H1 (cell line): Measurements from ENCODE around the gene MBD3. TPM values are rescaled to one million over a fixed set of nuclear protein-coding genes. Genes with fewer than 3 reads are reported as not detected.
A peak's percentile ranks its signal among the peaks of the same experiment; 100 is the strongest.

Source experiments
- ATF2 ChIP-seq: IDR thresholded peaks from 2 replicates; pipeline ENCODE4 v1.6.1; 2012; ENCODE audit warnings: low read length, inconsistent platforms
- CREB1 ChIP-seq: IDR thresholded peaks from 2 replicates; pipeline ENCODE4 v1.6.1; 2012; ENCODE audit warnings: inconsistent platforms
- GABPA ChIP-seq: IDR thresholded peaks from 2 replicates; pipeline ENCODE4 v1.6.1; 2011; ENCODE audit warnings: mild to moderate bottlenecking, low read length, moderate library complexity, borderline replicate concordance; ENCODE audit not compliant: insufficient read depth
- RAD21 ChIP-seq, 2 experiments: IDR thresholded peaks in 1 of 2; conservative IDR thresholded peaks in 1 of 2; 2 replicates each; pipeline ENCODE4 v1.6.1; 2011; ENCODE audit warnings: low read depth in 2 of 2, low read length in 2 of 2, improper control_type of control experiment in 1 of 2, inconsistent platforms in 1 of 2, mild to moderate bottlenecking in 1 of 2, moderate library complexity in 1 of 2
- polyA plus RNA-seq, 7 experiments: library from polyadenylated mRNA; depleted of rRNA in 3 of 7; stranded (reverse) in 5 of 7; unstranded in 2 of 7; fragments of >200 nt in 5 of 7; fragments of 200-250 nt in 2 of 7; gene quantifications; 1 replicate in 5 of 7; 2 replicates in 1 of 7; 4 replicates in 1 of 7; pipeline versions ENCODE4 v1.2.1 to v1.2.3, GENCODE V29; 2011 to 2013; ENCODE audit warnings: missing spikeins in 2 of 7, mixed read lengths in 2 of 7
- total RNA-seq: library from RNA; stranded (reverse); fragmentation: NEBNext Ultra II Directional; extraction: Animal tissue kit (Norgen Biotek cat#: 25700); gene quantifications from 2 replicates; pipeline ENCODE4 v1.2.1, GENCODE V29; 2021

MBD3 gene
- total and polyA plus RNA-seq, 2 of the 8 experiments (the other 6 are each of a cell fraction or from before 2014, with no cell fraction given), result 88.2 to 110 TPM

- TF ChIP-seq ATF2, result 0 out of 2 replicates have a peak, but pooled peaks have one; percentile 26
- TF ChIP-seq RAD21 (IDR thresholded peaks at IDR 0.05 in 1 of 2, conservative IDR thresholded peaks at IDR 0.05 in 1 of 2; ENCODE audit: low read depth in 2 of 2, low read length in 2 of 2), result peak; percentile 57 to 73
- TF ChIP-seq CREB1, result 0 out of 2 replicates have a peak, but pooled peaks have one; percentile 44
- TF ChIP-seq GABPA, result peak; percentile 68; the same call in 1 of the 2 replicates
These were observed 31.8 kb upstream of the MBD3 start (continued) for GRCh38 chr19:1624458-1624857.
